Epithelial cell of esophagus (primary cell): ENCODE data around the gene ZNF433.

Experiments used
- DNase-seq: peaks from one replicate; pipeline ENCODE4 v3.0.0; 2010; ENCODE audit warnings: low read depth
- H3K4me3 ChIP-seq: 2 replicates; pipeline ENCODE4 v1.5.1; 2011; ENCODE audit warnings: mild to moderate bottlenecking, low read length, control low read depth
- CTCF ChIP-seq: IDR thresholded peaks from 2 replicates; pipeline ENCODE4 v1.5.1; 2011; ENCODE audit warnings: low read depth, mild to moderate bottlenecking, low read length, control low read depth, inconsistent platforms; ENCODE audit not compliant: insufficient read depth; ENCODE audit errors: missing control alignments

Gene ZNF433

GRCh38 chr19:12052497-12053169 is 17.2 kb upstream of the ZNF433 start, which contains the start of gene ZNF878:
Gene ZNF878, minus strand, starts transcription at chr19:12052961. Its CDS starts 160 bp downstream, at chr19:12052801.
- peak; percentile 66 for DNase-seq
- H3K4me3 ChIP-seq = peak within 1 kb of the TSS; percentile 54
- no peak for TF ChIP-seq CTCF

- no peak for TF ChIP-seq CTCF
- H3K4me3 ChIP-seq = peak overlapping the region; percentile 54
- peak; percentile 50 for DNase-seq
These were observed 16.6 kb upstream of the ZNF433 start for GRCh38 chr19:12052091-12052496.

GRCh38 chr19:12047868-12048267 is 12.4 kb upstream of the ZNF433 start:
- TF ChIP-seq CTCF = no peak
- no peak overlapping the region for H3K4me3 ChIP-seq
- no peak for DNase-seq

- no peak for DNase-seq
- H3K4me3 ChIP-seq = no peak overlapping the region
- no peak for TF ChIP-seq CTCF
These were observed 8.4 kb upstream of the ZNF433 start for GRCh38 chr19:12043752-12044422.

- no peak overlapping the region for H3K4me3 ChIP-seq
- no peak for TF ChIP-seq CTCF
- no peak for DNase-seq
These were observed 7.4 kb upstream of the ZNF433 start for GRCh38 chr19:12042893-12043292.

- DNase-seq = no peak
- TF ChIP-seq CTCF = no peak
- H3K4me3 ChIP-seq = peak overlapping the region; percentile 85
These were observed 859 bp downstream of the ZNF433 start for GRCh38 chr19:12034620-12035019.
